HCT116 (cell line): ENCODE measurements around the gene CFAP43. TPM values are rescaled to one million over a fixed set of nuclear protein-coding genes. Genes with fewer than 3 reads are reported as not detected.

Experiments used
- ATAC-seq: fragments of 200-7000 bp; cut with Tn5 transposase; 2 replicates; pipeline ENCODE4 v1.9.1; 2020; ENCODE audit warnings: mild to moderate bottlenecking, moderate library complexity
- BruUV-seq: library from RNA; stranded (reverse); fragments of 400-500 nt; replicated peaks from 2 replicates; lab custom pipeline; 2021; lab: Mats Ljungman, UMichigan
- CTCF ChIA-PET: fragments of 300-600 bp; sonication (Branson Sonifier 250); formaldehyde crosslinking; loops from one replicate; lab custom pipeline; 2021; ENCODE audit warnings: antibody characterized with exemption; lab: Charles Lee
- POLR2A ChIA-PET: fragments of 300-600, 350-600 bp; sonication (Branson Sonifier 250); formaldehyde crosslinking; loops from one replicate; lab custom pipeline; 2021; ENCODE audit warnings: antibody characterized with exemption; lab: Charles Lee
- RAD21 ChIA-PET, 2 experiments: fragments of 300-600 bp; sonication (Branson Sonifier 250); formaldehyde crosslinking; loops; one replicate each; lab custom pipeline; 2023; ENCODE audit warnings: low total read pairs in 2 of 2; ENCODE audit not compliant: uncharacterized antibody in 2 of 2, unreplicated experiment in 2 of 2, low non-redundant PET in 1 of 2; lab: Charles Lee
- DNase-seq: peaks from one replicate; pipeline ENCODE4 v3.0.0-alpha.2; 2010; ENCODE audit warnings: low read depth, low spot score
- H2AFZ ChIP-seq: fragments of 200-600 bp; shearing (Covaris generic), sonication (generic); 2 replicates; pipeline ENCODE4 v1.6.1; 2017; ENCODE audit warnings: low read depth, mixed run types, mixed read lengths, antibody characterized with exemption, low read length; ENCODE audit not compliant: poor library complexity, severe bottlenecking
- H3K27ac ChIP-seq: 2 replicates; pipeline ENCODE4 v1.5.1; 2012; ENCODE audit warnings: low read depth, low read length
- H3K27me3 ChIP-seq: fragments of 200-600 bp; sonication (generic); 2 replicates; pipeline ENCODE4 v1.6.1; 2016; ENCODE audit warnings: mixed run types, low read length, mixed read lengths; ENCODE audit not compliant: insufficient read depth
- H3K36me3 ChIP-seq, 2 experiments: fragments of 200-500 bp in 1 of 2; fragments of 200-600 bp in 1 of 2; sonication (Bioruptor generic) in 1 of 2; sonication (generic) in 1 of 2; 2 replicates each; pipeline versions ENCODE4 v1.5.1 to v1.6.1; 2014 to 2016; ENCODE audit warnings: low read length in 2 of 2, inconsistent platforms in 1 of 2, mixed read lengths in 1 of 2, mixed run types in 1 of 2; ENCODE audit not compliant: insufficient read depth in 2 of 2, control insufficient read depth in 1 of 2
- H3K4me1 ChIP-seq, 2 experiments: fragments of 200-600 bp in 1 of 2; sonication (generic) in 1 of 2; 2 replicates each; pipeline versions ENCODE4 v1.5.1 to v1.6.1; 2012 to 2017; ENCODE audit warnings: low read length in 2 of 2, inconsistent platforms in 1 of 2, mild to moderate bottlenecking in 1 of 2, mixed read lengths in 1 of 2, mixed run types in 1 of 2, moderate library complexity in 1 of 2; ENCODE audit not compliant: insufficient read depth in 2 of 2, control insufficient read depth in 1 of 2
- H3K4me2 ChIP-seq: fragments of 200-600 bp; sonication (generic); 2 replicates; pipeline ENCODE4 v1.6.1; 2017; ENCODE audit warnings: mixed run types, low read length, mixed read lengths
- H3K4me3 ChIP-seq, 2 experiments: fragments of 200-600 bp in 1 of 2; sonication (generic) in 1 of 2; replicated peaks in 1 of 2; 2 replicates each; pipeline ENCODE4 v1.5.1; 2011 to 2016; ENCODE audit warnings: low read length in 2 of 2, control low read depth in 1 of 2, low read depth in 1 of 2, mild to moderate bottlenecking in 1 of 2, mixed read lengths in 1 of 2, mixed run types in 1 of 2
- H3K79me2 ChIP-seq: fragments of 200-600 bp; sonication (generic); 2 replicates; pipeline ENCODE4 v1.6.1; 2017; ENCODE audit warnings: mild to moderate bottlenecking, mixed run types, low read length, moderate library complexity, mixed read lengths; ENCODE audit not compliant: insufficient read depth
- H3K9ac ChIP-seq: fragments of 200-600 bp; sonication (generic); 2 replicates; pipeline ENCODE4 v1.6.1; 2016; ENCODE audit warnings: low read length, mixed read lengths
- H3K9me2 ChIP-seq: fragments of 200-600 bp; sonication (generic), shearing (Covaris generic); 2 replicates; pipeline ENCODE4 v1.6.1; 2017; ENCODE audit warnings: mixed run types, mild to moderate bottlenecking, moderate library complexity; ENCODE audit not compliant: insufficient read depth
- H3K9me3 ChIP-seq, 2 experiments: fragments of 200-500 bp in 1 of 2; fragments of 200-600 bp in 1 of 2; sonication (Bioruptor generic) in 1 of 2; sonication (generic) in 1 of 2; 2 replicates each; pipeline ENCODE4 v1.6.1; 2014 to 2017; ENCODE audit warnings: low read length in 2 of 2, mixed read lengths in 2 of 2, inconsistent platforms in 1 of 2, low read depth in 1 of 2, mild to moderate bottlenecking in 1 of 2, mixed run types in 1 of 2, moderate library complexity in 1 of 2; ENCODE audit not compliant: control insufficient read depth in 1 of 2, insufficient read depth in 1 of 2
- H4K20me1 ChIP-seq: fragments of 200-600 bp; sonication (generic), shearing (Covaris generic); 2 replicates; pipeline ENCODE4 v1.6.1; 2017; ENCODE audit warnings: mixed run types, mild to moderate bottlenecking, moderate library complexity; ENCODE audit not compliant: insufficient read depth
- CBX3 ChIP-seq: IDR thresholded peaks from 2 replicates; pipeline ENCODE4 v1.6.1; 2012; ENCODE audit warnings: low read depth
- CEBPB ChIP-seq: IDR thresholded peaks from 2 replicates; pipeline ENCODE4 v1.6.1; 2012; ENCODE audit warnings: low read depth
- EZH2phosphoT487 ChIP-seq: fragments of 200-600 bp; IDR thresholded peaks from 2 replicates; pipeline ENCODE4 v1.6.1; 2018; ENCODE audit warnings: antibody characterized with exemption, borderline replicate concordance
- FOSL1 ChIP-seq: IDR thresholded peaks from 2 replicates; pipeline ENCODE4 v1.6.1; 2012; ENCODE audit warnings: low read depth
- RAD21 ChIP-seq: IDR thresholded peaks from 2 replicates; pipeline ENCODE4 v1.6.1; 2012; ENCODE audit warnings: low read depth, mild to moderate bottlenecking
- SIN3A ChIP-seq: IDR thresholded peaks from 2 replicates; pipeline ENCODE4 v1.6.1; 2012; ENCODE audit warnings: low read depth
- SP1 ChIP-seq: IDR thresholded peaks from 2 replicates; pipeline ENCODE4 v1.6.1; 2012; ENCODE audit warnings: low read depth
- intact Hi-C: fragments of 100-400 bp; cut with micrococcal nuclease; formaldehyde crosslinking; loops from 2 replicates; pipeline ENCODE4 v1.10.0; 2022
- total RNA-seq: library from RNA; stranded (reverse); gene quantifications from one replicate; pipeline ENCODE4 v1.2.1, GENCODE V29; 2021; ENCODE audit not compliant: unreplicated experiment
- TF ChIP-seq, protein P1 (sequence below): IDR thresholded peaks from 2 replicates; pipeline ENCODE4 v1.6.1; 2011; ENCODE audit warnings: mild to moderate bottlenecking, low read length, moderate library complexity; ENCODE audit not compliant: insufficient replicate concordance; ENCODE audit errors: extremely low read depth
- TF ChIP-seq, protein P2 (sequence below): IDR thresholded peaks from 2 replicates; pipeline ENCODE4 v1.6.1; 2012

Gene CFAP43
- total RNA-seq, 1 experiment from 2014 or later, result 4.0 TPM

DNA sequence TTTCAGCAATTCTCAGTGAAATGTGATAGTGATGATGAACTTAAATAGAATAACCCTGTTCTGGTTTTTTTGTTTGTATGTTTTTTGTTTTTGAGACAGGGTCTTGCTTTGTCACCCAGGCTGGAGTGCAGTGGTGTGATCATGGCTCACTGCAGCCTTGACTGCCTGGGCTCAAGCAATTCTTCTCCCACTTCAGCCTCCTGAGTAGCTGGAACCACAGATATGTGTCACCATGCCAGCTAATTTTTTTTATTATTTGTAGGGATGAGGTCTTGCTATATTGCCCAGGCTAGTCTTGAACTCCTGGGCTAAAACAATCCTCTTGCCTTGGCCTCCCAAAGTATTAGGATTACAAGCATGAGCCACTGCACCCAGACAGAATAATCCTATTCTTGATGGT lies 132.2 kb downstream of the CFAP43 start:
- H3K27ac ChIP-seq, result no peak overlapping the region

DNA sequence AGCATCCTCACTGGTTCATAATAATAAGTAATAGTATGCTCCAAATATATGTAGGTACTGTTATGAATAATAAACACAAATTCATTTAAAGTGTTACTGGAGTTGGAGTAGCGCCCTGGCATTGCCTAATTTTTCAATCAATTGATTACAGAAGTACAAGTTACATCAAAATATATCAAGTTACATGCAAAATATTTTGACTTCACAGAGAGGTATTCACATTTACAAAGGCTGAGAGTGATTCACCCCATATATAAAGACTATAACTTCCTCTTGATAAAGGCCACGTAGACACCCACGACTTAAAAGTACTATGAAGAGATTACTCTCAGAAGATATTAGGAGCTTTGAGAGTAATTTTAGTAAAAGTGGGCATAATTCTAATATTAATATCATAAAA lies 132.9 kb downstream of the CFAP43 start:
- RAD21 ChIA-PET, result no interaction called here
- H3K27ac ChIP-seq, result no peak overlapping the region
- no peaks in the 10 kb centered on the region for H3K79me2 ChIP-seq
- DNase-seq, result no peak
- H3K9ac ChIP-seq, result no peak overlapping the region
- H3K4me3 ChIP-seq, result no peak overlapping the region
- no peaks in the 10 kb centered on the region for H3K9me2 ChIP-seq
- H2AFZ ChIP-seq, result peak overlapping the region; percentile 61
- H3K27me3 ChIP-seq, result no peaks in the 10 kb centered on the region
- no TSS peak for BruUV-seq
- POLR2A ChIA-PET, result interaction anchor here (0.8 to 1.0 kb wide), 2 partner anchors 22 to 23 kb away, joined by 3 read pairs; partner anchors contain the start of gene SFR1
- intact Hi-C loops, result no loop called here
- H4K20me1 ChIP-seq, result no peaks in the 10 kb centered on the region
- TF ChIP-seq FOSL1 (no peak), CBX3 (no peak), CEBPB (no peak), SIN3A (no peak), SP1 (no peak), EZH2phosphoT487 (no peak), RAD21 (no peak)
- TF ChIP-seq, protein P1, sequence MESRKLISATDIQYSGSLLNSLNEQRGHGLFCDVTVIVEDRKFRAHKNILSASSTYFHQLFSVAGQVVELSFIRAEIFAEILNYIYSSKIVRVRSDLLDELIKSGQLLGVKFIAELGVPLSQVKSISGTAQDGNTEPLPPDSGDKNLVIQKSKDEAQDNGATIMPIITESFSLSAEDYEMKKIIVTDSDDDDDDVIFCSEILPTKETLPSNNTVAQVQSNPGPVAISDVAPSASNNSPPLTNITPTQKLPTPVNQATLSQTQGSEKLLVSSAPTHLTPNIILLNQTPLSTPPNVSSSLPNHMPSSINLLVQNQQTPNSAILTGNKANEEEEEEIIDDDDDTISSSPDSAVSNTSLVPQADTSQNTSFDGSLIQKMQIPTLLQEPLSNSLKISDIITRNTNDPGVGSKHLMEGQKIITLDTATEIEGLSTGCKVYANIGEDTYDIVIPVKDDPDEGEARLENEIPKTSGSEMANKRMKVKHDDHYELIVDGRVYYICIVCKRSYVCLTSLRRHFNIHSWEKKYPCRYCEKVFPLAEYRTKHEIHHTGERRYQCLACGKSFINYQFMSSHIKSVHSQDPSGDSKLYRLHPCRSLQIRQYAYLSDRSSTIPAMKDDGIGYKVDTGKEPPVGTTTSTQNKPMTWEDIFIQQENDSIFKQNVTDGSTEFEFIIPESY, result no peak
- TF ChIP-seq, protein P2, sequence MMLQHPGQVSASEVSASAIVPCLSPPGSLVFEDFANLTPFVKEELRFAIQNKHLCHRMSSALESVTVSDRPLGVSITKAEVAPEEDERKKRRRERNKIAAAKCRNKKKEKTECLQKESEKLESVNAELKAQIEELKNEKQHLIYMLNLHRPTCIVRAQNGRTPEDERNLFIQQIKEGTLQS, result no peak
- CTCF ChIA-PET, result interaction anchor here (1.6 kb wide), 1 partner anchor 23 kb away, joined by 6 read pairs; the partner anchor contains the start of gene SFR1
- H3K4me1 ChIP-seq, result peaks cover 2 to 19% of the 10 kb centered on the region in 2 experiments; a peak in 3 of 4 replicates
- peaks cover 0 to 4% of the 10 kb centered on the region in 2 experiments; a peak in 1 of 4 replicates for H3K36me3 ChIP-seq
- H3K4me2 ChIP-seq, result no peak overlapping the region
- ATAC-seq, result no peak
- H3K9me3 ChIP-seq, result no peaks in the 10 kb centered on the region

More for the DNA sequence above, 132.2 kb downstream of the CFAP43 start:
- Histone ChIP-seq H3K4me1 (peaks cover 0 to 21% of the 10 kb centered on the region in 2 experiments; a peak in 2 of 4 replicates), H4K20me1 (no peaks in the 10 kb centered on the region), H3K36me3 (peaks cover 0 to 4% of the 10 kb centered on the region in 2 experiments; a peak in 1 of 4 replicates), H3K4me3 (no peak overlapping the region), H3K9me2 (no peaks in the 10 kb centered on the region), H3K27me3 (no peaks in the 10 kb centered on the region), H3K9me3 (no peaks in the 10 kb centered on the region), H2AFZ (peak overlapping the region; percentile 61), H3K79me2 (no peaks in the 10 kb centered on the region), H3K4me2 (no peak overlapping the region), H3K9ac (no peak overlapping the region)
- ATAC-seq (no peak), DNase-seq (no peak)
- POLR2A ChIA-PET, result interaction anchor here (0.8 to 1.0 kb wide), 2 partner anchors 21 to 22 kb away, joined by 3 read pairs; partner anchors contain the start of gene SFR1
- BruUV-seq, result TSS peak; percentile 62
- CTCF ChIA-PET, result interaction anchor here (1.6 kb wide), 1 partner anchor 22 kb away, joined by 6 read pairs; the partner anchor contains the start of gene SFR1
- RAD21 ChIA-PET, result no interaction called here
- intact Hi-C loops, result no loop called here
- TF ChIP-seq, protein P2, result no peak
